LNCAP (cell line): Measurements from ENCODE around the gene TTC28.

ENCODE experiments used
- TF ChIP-seq, protein P1 (sequence below): fragments of 450-650 bp; IDR thresholded peaks from 2 replicates; pipeline ENCODE4 v1.5.1; 2017; ENCODE audit warnings: mild to moderate bottlenecking

Gene TTC28

GRCh38 chr22:27971926-27972325, 707.7 kb downstream of the TTC28 start:
- TF ChIP-seq, protein P1, sequence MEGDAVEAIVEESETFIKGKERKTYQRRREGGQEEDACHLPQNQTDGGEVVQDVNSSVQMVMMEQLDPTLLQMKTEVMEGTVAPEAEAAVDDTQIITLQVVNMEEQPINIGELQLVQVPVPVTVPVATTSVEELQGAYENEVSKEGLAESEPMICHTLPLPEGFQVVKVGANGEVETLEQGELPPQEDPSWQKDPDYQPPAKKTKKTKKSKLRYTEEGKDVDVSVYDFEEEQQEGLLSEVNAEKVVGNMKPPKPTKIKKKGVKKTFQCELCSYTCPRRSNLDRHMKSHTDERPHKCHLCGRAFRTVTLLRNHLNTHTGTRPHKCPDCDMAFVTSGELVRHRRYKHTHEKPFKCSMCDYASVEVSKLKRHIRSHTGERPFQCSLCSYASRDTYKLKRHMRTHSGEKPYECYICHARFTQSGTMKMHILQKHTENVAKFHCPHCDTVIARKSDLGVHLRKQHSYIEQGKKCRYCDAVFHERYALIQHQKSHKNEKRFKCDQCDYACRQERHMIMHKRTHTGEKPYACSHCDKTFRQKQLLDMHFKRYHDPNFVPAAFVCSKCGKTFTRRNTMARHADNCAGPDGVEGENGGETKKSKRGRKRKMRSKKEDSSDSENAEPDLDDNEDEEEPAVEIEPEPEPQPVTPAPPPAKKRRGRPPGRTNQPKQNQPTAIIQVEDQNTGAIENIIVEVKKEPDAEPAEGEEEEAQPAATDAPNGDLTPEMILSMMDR: no peak

DNA sequence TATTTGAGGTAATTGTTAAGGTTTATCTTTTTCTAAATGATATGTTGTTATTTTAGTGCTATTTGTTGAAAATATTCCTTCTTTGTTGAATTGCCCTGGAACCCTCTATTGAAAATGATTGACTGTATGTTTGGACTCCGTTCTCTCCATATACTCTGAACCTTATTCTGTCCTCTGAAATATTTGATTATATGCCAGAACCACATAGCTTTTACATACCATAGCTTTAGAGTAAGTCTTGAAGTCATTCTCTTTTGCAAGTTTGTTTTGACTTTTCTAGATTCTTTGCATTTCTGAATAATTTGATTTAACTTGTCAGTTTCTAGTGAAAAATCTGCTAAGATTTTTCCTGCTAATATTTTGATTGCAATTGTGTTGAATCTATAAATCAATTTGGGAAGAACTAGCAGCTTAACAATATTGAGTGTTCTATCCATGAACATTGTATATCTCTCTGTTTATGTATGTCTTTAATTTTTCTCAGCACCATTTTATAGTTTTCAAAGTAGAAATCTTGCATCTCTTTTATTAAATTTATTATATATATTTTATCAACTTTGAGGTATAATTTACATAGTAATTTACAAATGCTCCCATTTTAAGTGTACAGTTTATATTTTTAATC, 708.9 kb downstream of the TTC28 start:
- TF ChIP-seq, protein P1: no peak

DNA sequence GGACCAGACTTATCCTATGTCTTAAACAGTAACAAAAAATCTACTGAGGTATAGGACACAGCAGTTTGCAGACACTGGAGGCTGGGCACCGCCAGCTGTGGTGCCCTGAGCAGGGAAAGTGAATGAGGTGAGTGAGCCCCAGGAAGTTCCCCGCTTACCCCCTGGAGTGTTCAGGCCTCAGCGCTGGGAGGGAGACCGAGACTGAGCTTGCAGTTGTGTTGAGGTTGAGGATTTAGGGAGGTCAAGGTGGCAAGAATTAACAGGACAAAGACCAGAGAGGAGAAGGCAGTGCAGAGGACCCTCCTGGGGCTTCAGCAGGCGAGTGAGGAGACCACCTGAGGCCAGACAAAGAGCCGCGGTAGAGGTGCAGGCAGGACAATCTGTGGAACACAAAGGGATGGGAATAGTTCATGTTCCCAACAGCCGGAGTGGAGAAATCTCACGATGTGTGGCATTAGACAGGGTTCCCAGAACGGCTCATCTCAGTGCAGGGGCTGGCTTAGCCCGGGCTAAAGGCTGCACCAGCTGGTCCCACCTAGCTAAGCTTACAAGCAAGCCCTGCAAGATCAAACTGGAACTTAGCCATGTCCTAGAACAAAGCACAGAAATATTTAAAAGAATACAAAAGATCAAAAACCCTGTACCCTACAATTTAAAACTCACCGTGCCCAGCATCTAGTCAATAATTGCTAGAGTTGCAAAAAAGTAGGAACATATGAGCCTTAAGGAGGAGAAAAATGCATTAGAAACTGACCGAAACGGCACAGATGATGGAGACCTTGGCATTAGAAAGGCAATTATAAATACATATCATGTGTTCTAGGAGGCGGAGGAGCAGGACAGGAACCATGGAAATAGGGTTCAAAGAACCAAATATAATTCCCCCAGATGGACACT, 713.2 kb downstream of the TTC28 start:
- TF ChIP-seq, protein P1: no peak

DNA sequence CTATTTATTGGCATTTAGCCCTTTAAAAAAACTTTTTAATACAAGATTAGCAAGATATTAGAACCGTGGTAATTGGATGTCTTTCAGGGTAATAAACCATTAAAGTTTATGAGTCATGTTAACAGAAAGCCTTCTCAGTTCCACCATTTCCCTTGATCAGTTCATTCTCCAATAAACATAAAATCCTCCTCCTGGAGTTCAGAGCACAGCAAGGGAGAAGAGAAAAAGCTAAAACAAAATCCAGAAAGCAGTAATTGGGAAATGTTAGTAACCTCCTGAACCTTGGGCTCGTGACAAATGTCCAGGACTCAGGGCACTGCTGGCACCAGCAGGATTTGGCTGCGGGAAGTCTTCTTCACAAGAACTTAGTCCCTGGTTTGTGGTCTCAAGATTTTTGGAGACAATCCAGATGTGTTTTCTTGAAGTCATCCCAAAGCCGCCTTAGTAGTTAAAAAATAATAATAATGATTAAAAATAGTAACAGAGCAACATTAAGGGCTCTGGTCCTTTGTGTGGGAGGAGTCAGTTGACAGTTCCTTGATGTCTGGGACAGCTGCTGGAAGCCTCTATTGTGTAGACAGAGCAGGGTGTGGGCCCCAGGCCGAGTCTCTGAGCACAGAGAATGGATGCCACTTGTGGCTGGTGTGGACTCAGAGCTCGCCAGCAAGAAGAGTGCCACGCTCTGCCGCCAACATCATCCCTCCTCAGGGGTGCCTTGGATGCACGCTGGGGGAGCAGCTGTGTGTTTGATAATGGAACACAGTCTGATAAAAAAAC, 717.2 kb downstream of the TTC28 start:
- TF ChIP-seq, protein P1: no peak

GRCh38 chr22:27961680-27962079, 718.0 kb downstream of the TTC28 start:
- TF ChIP-seq, protein P1: no peak

DNA sequence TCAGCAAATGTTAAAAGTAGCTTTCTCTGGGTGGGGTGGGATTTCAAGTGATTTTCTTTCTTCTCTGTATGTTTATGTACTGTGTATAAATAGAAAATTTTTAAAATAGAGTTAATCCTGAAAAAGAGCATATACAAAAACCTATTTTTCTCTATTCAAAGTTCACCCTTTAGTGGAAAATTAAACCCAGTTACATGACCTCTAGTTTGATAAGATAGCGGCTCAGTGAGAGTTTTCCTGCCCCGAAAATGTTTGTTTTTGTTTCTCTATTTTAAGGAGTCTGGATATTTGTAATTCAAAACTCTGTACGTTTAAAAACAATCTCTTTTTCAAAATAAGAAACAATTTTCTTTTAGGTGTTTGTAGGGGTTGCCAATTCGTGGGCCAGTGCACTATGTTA, 718.5 kb downstream of the TTC28 start:
- TF ChIP-seq, protein P1: no peak

DNA sequence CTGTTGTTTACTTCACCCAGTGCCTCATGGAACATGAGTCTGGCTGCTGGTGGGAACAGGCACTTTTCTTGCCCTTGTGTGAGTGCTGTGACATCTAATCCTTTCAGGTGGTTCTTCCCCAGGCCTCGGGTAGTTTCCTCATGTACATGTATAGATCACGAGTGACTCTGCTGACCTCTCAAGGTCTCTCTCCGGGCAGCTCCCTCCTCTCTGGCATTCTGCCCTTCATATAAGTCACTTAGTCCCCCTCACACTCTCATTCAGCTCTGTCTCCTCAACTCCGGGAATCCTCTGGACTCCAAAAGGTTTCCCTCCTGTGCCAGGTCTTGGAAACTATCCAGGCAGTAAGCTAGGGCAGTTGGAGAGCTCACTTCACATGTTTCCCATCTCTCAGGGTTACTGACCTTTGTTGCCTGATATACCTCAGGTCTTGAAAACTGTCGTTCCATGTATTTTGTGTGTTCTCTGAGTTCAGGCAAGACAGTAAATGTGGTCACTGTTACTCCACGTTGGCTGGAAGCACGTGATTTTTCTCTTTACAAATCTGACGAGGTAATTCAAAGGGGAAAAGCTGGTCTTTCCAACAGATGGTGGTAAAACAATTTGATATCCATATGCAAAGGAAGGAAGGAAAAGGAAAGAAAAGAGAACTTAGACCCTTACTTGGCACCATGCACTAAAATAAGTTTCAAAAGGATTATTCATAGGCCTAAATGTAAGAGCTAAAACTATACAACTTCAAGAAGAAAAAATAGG, 720.1 kb downstream of the TTC28 start:
- TF ChIP-seq, protein P1: no peak
